ENCODE results near the gene RALGAPA2.

GRCh38 chr20:20709887-20710286 is 2.6 kb downstream of the RALGAPA2 start:
- TF ChIP-seq POLR2A (IDR thresholded peaks at IDR 0.05; ENCODE audit: low read length) (no peak), GATA1 (IDR thresholded peaks at IDR 0.05; ENCODE audit: low read depth, low read length) (no peak)
